ENCODE results near the gene ABCC5. TPM values are rescaled to one million over a fixed set of nuclear protein-coding genes. Genes with fewer than 3 reads are reported as not detected.

Gene ABCC5
- total RNA-seq, 2 experiments from 2014 or later = 13.1 to 14.1 TPM

DNA sequence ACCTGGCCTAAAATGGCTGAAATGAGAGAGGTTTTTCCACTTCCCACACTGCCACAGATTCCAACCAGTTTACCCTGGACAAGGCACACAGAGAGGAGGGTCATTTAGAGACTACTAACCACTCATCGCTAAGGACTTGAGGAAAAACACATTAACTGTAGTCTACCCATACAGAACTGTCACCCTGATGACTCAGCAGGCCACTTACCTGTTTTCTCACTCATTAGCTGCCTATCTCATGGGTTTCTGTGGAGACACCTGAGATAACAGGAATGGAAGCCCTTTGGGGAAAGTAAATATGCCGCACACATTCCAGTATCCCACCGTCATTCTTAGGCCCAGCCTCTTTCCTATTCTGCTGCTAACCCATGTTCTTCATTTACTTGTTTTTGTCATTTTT is 50.0 kb downstream of the ABCC5 start:
- peaks cover 4% of the 10 kb centered on the region for H3K36me3 Mint-ChIP-seq
- H3K4me1 Mint-ChIP-seq = no peaks in the 10 kb centered on the region
- no peaks in the 10 kb centered on the region for H3K27me3 Mint-ChIP-seq

DNA sequence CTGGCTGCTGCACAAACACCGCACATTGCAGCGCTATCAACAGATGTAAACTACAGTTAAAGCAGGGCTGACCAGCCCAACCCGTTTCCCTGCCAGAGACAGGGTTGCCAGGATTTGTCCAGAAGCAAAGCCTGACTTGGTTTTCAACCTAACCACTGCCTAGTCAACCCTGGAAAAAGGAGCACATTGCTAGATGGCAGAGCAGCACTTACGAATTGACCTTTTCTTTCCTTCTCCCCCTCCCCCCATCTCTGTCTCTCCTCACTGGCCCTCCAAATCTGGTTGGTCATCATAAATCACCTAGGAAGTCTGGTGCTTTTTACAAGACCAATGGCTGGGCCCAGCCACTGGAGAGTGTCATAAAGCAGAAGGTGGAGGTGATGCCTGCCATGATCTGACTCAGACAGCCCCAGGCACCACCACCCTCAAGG is 51.3 kb downstream of the ABCC5 start:
- H3K27me3 Mint-ChIP-seq = no peaks in the 10 kb centered on the region
- no peaks in the 10 kb centered on the region for H3K4me1 Mint-ChIP-seq
- no peak overlapping the region for H3K4me3 Mint-ChIP-seq
- H3K27ac Mint-ChIP-seq = no peak overlapping the region
- no peak for DNase-seq
- H3K36me3 Mint-ChIP-seq = peaks cover 4% of the 10 kb centered on the region
- no peaks in the 10 kb centered on the region for H3K9me3 Mint-ChIP-seq

More for the DNA sequence above, 50.0 kb downstream of the ABCC5 start:
- no peak overlapping the region for H3K4me3 Mint-ChIP-seq
- H3K9me3 Mint-ChIP-seq = no peaks in the 10 kb centered on the region
- DNase-seq = no peak
- H3K27ac Mint-ChIP-seq = no peak overlapping the region

DNA sequence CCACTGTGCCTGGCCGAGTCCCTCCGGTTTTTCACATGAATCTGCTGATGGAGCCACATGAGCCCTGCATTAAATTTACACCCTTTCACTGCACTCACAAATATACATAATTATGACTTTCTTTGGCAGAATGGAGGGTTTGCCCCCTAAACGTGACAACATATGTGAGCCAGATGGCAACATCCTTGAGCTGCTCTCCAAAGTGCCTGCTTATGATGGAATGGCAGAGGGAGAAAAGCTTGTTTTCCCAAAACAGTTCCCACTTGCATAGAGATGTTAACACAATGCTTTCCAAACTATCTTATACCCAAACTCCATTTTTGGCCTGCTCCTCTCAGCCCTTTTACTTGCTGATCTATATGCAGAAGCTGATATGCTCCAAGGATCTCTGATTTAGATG is 54.9 kb downstream of the ABCC5 start:
- no peaks in the 10 kb centered on the region for H3K27me3 Mint-ChIP-seq
- peaks cover 13% of the 10 kb centered on the region for H3K36me3 Mint-ChIP-seq
- no peak overlapping the region for H3K27ac Mint-ChIP-seq
- no peaks in the 10 kb centered on the region for H3K9me3 Mint-ChIP-seq
- no peaks in the 10 kb centered on the region for H3K4me1 Mint-ChIP-seq
- no peak for DNase-seq
- no peak overlapping the region for H3K4me3 Mint-ChIP-seq

DNA sequence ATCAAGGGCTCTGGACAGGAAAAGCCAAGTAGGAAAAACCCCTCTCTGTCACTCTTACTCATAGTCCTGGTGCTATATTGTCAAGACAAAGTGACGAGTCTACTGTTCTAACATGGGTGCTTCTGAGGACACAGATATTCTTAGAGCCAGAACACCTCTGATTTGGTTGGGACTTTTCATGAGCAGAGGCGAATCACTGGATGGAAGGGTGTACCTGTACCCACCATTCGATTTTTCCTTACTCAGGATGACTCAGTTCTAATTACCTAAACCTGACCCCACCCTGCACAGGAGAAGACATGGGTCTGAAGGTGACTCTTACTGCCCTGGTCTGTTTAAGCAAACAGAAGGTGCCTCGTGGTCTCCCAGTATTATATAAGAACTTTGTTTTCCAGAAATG is 58.5 kb downstream of the ABCC5 start:
- no peaks in the 10 kb centered on the region for H3K9me3 Mint-ChIP-seq
- H3K27me3 Mint-ChIP-seq = no peaks in the 10 kb centered on the region
- H3K4me3 Mint-ChIP-seq = no peak overlapping the region
- H3K27ac Mint-ChIP-seq = no peak overlapping the region
- peaks cover 12% of the 10 kb centered on the region for H3K36me3 Mint-ChIP-seq
- no peaks in the 10 kb centered on the region for H3K4me1 Mint-ChIP-seq
- DNase-seq = no peak

DNA sequence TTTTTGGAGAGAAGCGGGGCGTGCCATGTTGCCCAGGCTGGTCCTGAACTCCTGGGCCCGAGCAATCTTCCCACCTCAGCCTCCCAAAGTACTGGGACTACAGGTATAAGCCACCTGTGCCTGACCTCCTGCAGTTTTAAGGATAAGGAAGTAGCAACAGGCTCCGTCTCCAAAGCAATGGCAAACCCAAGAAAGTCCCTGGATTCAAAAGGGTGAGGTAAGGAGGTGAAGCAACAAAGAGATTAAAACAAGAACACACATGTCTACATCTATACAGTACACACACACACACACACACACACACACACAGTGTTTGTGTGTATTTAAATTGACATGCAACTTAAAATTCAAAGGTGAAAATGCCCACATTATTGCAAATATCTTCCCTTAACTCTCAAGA is 58.9 kb downstream of the ABCC5 start:
- Mint-ChIP-seq H3K36me3 (peaks cover 12% of the 10 kb centered on the region), H3K27me3 (no peaks in the 10 kb centered on the region), H3K9me3 (no peaks in the 10 kb centered on the region), H3K4me1 (no peaks in the 10 kb centered on the region), H3K27ac (no peak overlapping the region), H3K4me3 (no peak overlapping the region)
- no peak for DNase-seq

DNA sequence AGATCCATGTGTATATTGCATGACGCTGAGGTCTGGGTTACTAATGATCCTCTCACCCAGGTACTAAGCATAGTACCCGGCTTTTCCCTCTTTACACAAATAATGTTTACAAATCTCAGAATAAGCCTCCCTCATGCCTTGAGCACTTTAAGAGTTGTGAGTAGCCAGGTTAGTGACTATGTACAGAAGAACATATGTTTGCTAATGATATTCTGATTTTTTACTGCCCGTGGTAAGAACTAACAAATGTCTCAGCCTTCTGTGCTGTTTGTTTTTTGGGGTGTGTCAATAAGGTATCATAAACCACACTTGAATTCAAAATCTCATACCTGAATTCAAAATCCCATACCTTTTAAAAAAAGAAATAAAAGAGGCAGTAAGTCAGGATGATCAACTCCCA is 59.5 kb downstream of the ABCC5 start:
- H3K36me3 Mint-ChIP-seq = peaks cover 12% of the 10 kb centered on the region

DNA sequence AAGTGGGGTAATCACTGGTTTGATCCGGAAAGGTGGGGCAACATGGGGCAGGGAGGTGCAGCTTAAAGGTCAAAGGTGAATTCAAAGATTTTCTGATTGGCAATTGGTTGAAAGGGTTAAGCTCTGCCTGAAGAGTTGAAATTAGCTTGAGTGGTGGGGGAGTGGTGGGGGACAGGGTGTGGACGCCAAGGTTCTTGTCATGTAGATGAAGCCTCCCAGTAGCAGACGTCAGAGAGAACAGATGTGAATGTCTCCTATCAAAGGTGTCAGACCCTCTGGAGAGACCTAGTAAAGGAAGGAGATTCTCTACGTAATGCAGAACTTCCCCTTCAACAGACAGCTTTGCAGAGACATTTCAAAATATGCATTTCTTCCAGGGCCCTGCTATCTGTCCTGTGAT is 62.8 kb downstream of the ABCC5 start:
- Mint-ChIP-seq H3K27ac (no peak overlapping the region), H3K27me3 (no peaks in the 10 kb centered on the region), H3K36me3 (peaks cover 12% of the 10 kb centered on the region), H3K4me3 (no peak overlapping the region), H3K4me1 (no peaks in the 10 kb centered on the region), H3K9me3 (no peaks in the 10 kb centered on the region)
- no peak for DNase-seq

More for the DNA sequence above, 59.5 kb downstream of the ABCC5 start:
- Mint-ChIP-seq H3K4me1 (no peaks in the 10 kb centered on the region), H3K9me3 (no peaks in the 10 kb centered on the region), H3K4me3 (no peak overlapping the region), H3K27me3 (no peaks in the 10 kb centered on the region), H3K27ac (no peak overlapping the region)
- no peak for DNase-seq

DNA sequence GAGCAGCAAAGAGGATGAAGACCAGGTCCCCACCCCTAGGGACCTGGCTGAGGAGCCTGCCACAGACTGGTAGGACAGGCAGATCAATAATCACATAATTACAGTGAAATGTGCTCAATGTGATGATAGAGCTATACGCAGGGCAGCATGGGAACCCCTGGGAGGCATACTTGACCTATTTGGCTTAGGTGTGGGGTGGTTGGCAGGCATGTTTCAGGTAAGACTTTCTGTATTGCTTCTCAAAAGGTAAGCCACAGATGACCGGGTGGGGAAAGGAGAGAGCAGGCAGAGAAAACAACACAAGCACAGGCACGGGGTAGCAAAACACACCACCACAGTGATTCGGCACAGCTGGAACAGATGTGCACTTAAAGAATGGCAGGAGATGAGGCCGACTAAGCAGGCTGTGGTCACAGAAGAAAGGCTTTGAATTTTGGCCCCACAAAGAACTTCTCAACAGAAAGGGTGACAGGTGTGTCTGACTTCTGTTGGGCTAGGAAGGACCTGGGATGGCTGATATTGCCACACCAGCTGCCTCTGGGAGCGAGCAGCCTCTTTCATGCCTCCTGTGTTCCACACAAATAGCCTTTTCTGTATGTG is 64.1 kb downstream of the ABCC5 start:
- Mint-ChIP-seq H3K36me3 (peaks cover 8% of the 10 kb centered on the region), H3K27ac (no peak overlapping the region), H3K9me3 (no peaks in the 10 kb centered on the region), H3K4me1 (no peaks in the 10 kb centered on the region), H3K27me3 (no peaks in the 10 kb centered on the region), H3K4me3 (no peak overlapping the region)
- DNase-seq = no peak

DNA sequence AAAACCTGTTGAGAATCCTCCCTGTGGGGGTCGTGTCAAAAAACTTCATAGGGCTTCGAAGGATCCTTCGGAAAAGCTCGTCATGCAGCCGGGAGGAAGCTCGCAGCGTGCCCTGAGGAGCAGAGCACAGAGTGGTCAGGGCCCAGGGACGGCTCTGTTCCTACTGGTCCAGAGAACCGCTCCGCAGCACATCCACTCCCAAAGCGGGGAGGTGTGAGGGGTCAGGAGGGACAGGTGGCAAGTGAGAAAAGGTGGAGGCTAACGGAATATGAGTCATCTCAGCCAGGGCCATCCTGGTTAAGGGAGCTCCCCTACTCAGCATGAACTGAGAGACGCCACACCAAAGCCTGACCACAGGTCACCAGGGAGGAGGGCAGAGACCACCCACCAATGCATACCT is 66.2 kb downstream of the ABCC5 start:
- no peak overlapping the region for H3K27ac Mint-ChIP-seq
- no peak for DNase-seq

DNA sequence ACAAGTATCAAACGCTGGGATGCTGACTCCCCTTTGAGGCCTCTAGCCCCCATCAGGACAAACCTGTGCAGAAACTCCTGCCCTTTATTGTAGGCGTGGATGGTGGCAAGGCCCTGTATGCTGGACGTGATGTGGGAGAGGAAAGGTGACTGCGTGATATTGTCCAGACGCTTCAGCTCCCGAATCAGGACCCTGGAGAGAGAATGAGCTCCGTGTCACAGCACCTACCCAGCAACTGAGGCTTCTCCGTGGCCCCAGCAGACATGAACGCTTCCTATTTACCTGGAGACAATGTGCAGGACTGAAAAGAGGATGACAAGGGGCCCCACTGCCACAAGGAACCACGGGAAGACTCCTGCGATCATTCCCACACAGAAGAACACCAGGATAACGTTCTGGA is 68.0 kb downstream of the ABCC5 start:
- no peak for DNase-seq
- Mint-ChIP-seq H3K27ac (no peak overlapping the region), H3K4me3 (no peak overlapping the region), H3K9me3 (no peaks in the 10 kb centered on the region), H3K27me3 (no peaks in the 10 kb centered on the region), H3K4me1 (no peaks in the 10 kb centered on the region), H3K36me3 (peaks cover 5% of the 10 kb centered on the region)

More for the DNA sequence above, 66.2 kb downstream of the ABCC5 start:
- peaks cover 3% of the 10 kb centered on the region for H3K36me3 Mint-ChIP-seq
- H3K27me3 Mint-ChIP-seq = no peaks in the 10 kb centered on the region
- no peaks in the 10 kb centered on the region for H3K4me1 Mint-ChIP-seq
- H3K9me3 Mint-ChIP-seq = no peaks in the 10 kb centered on the region
- H3K4me3 Mint-ChIP-seq = no peak overlapping the region

DNA sequence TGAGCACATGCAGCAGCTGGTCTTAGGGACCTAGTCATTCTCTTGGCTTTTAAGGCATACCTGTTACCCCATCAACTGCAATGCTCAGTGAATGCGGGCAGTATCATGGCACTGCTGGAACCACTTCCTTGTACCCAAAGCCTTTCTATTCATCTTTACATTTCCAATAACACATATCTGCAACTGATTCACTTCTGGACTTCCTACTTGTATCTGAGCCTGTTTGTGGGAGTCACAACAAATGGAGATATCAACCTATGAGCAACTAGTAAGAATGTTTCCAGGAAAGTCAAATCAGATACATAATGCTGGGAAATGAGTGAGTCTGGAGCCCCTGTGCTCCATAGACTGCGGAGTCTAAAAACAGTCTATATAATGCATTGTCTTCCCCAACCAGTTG is 71.6 kb downstream of the ABCC5 start:
- Mint-ChIP-seq H3K4me3 (no peak overlapping the region), H3K36me3 (peaks cover 12% of the 10 kb centered on the region), H3K9me3 (no peaks in the 10 kb centered on the region), H3K27ac (no peak overlapping the region), H3K27me3 (no peaks in the 10 kb centered on the region), H3K4me1 (no peaks in the 10 kb centered on the region)
- no peak for DNase-seq

DNA sequence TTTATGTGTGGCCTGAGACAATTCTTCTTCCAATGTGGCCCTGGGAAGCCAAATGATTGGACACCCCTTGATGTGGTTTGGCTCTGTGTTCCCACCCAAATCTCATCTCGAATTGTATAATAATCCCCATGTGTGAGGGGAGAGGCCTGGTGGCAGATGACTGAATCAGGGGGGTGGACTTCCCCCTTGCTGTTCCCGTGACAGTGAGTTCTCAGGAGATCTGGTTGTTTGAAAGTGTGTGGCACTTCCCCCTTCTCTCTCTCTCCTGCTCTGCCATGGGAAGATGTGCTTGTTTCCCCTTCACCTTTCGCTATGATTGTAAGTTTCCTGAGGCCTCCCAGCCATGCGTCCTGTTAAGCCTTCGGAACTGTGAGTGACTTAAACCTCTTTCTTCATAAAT is 72.9 kb downstream of the ABCC5 start:
- peaks cover 12% of the 10 kb centered on the region for H3K36me3 Mint-ChIP-seq
- no peaks in the 10 kb centered on the region for H3K4me1 Mint-ChIP-seq
- no peaks in the 10 kb centered on the region for H3K9me3 Mint-ChIP-seq
- no peaks in the 10 kb centered on the region for H3K27me3 Mint-ChIP-seq
- DNase-seq = no peak
- H3K27ac Mint-ChIP-seq = no peak overlapping the region
- no peak overlapping the region for H3K4me3 Mint-ChIP-seq

DNA sequence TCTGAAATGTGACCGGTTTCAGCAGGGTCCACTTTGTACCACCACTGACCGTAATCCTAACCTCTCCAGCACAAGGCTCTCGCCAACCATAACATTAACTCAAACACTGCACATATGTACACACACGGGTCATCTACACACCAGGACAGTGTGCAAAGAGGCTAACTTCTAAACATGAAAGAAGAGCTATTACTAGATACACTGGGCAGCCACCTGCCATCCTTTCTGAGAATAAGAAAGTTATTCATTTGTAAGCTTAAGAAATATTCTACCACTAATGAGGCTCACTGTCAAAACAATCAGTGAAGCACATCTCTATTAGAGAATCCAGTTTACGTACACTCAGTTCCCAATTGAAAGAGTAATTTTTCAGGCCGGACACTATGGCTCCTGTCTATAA is 73.9 kb downstream of the ABCC5 start:
- DNase-seq = no peak
- no peaks in the 10 kb centered on the region for H3K4me1 Mint-ChIP-seq
- H3K36me3 Mint-ChIP-seq = peaks cover 12% of the 10 kb centered on the region
- no peaks in the 10 kb centered on the region for H3K27me3 Mint-ChIP-seq
- H3K9me3 Mint-ChIP-seq = no peaks in the 10 kb centered on the region
- no peak overlapping the region for H3K27ac Mint-ChIP-seq
- no peak overlapping the region for H3K4me3 Mint-ChIP-seq

DNA sequence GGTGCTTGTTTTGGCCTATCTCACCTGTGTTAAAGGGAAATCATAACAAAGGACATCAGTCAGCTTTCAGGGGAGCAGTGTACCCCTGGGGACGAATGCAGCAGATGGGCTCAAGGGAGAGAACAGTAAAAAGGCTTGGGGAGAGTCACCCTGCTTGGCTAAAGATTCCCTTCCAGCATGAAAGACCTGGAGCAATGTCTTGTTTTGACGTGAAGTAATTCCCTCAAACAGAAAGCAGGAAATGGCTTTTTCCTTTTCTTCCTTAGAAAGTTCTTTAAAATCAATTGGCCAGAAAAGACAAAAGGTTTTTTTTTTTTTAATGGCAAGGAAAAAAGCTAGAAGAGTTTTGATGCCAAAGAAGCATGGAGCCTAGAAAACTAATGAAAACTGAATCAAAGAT is 76.5 kb downstream of the ABCC5 start:
- H3K4me3 Mint-ChIP-seq = no peak overlapping the region
- no peaks in the 10 kb centered on the region for H3K27me3 Mint-ChIP-seq
- H3K36me3 Mint-ChIP-seq = peaks cover 16% of the 10 kb centered on the region

DNA sequence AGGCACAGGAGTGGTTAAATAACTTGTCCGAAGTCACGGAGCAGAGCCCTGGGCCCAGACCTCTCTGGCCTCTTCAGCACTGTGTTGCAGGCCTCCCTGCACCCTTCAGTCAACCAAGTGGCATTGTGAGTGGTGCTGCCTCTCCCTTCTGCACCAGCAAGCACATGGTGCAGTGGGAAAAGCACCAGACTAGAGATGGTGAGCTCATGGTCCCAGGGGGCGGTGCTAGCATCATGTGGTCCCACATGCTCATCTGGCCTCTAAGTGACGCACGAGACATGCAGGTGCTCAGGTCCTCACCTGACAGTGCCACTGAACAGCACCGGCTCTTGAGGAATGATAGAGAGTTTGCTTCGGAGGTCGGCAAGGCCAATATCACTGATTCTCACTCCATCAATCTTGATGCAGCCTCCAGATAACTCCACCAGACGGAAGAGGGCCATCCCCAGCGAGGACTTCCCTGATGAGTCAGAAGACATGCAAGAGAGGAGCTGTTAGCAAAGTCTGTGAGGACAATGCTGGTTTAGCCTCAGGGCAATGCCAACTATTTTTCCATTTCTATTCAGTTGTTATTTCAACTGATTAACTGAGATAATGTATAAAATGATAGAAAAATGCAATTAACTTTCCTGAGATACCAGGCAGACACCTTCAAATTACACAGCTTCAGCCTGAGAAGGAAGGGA is 79.9 kb downstream of the ABCC5 start:
- Mint-ChIP-seq H3K4me3 (no peak overlapping the region), H3K27me3 (no peaks in the 10 kb centered on the region), H3K4me1 (no peaks in the 10 kb centered on the region), H3K27ac (no peak overlapping the region), H3K36me3 (peaks cover 8% of the 10 kb centered on the region), H3K9me3 (no peaks in the 10 kb centered on the region)
- no peak for DNase-seq

More for the DNA sequence above, 76.5 kb downstream of the ABCC5 start:
- no peak overlapping the region for H3K27ac Mint-ChIP-seq
- no peaks in the 10 kb centered on the region for H3K4me1 Mint-ChIP-seq
- no peak for DNase-seq
- H3K9me3 Mint-ChIP-seq = no peaks in the 10 kb centered on the region

DNA sequence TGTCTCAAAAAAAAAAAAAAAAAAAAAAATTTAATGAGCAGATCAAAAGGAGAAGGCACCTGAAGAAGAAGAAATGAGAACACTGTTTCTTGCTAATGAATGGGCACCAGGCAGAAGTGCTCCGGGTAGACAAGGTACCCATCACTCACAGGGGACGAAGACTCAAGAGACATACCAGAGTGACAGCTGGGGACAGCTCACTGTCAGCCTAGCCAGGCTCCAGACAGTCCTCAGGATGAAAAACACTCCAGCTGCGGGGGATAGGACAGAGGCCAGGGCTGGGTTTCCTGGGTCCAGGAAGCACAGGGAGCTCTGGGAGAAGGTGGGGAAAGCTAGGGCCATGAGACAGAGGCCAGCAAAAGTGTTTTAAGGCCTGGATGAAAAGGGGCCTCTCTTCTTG is 84.5 kb downstream of the ABCC5 start:
- no peak for DNase-seq
- Mint-ChIP-seq H3K36me3 (peaks cover 4% of the 10 kb centered on the region), H3K4me3 (no peak overlapping the region), H3K27me3 (no peaks in the 10 kb centered on the region), H3K9me3 (no peaks in the 10 kb centered on the region), H3K4me1 (no peaks in the 10 kb centered on the region), H3K27ac (no peak overlapping the region)

All from activated naive CD8-positive, alpha-beta T cell treated with anti-CD3 and anti-CD28 coated beads for 36 hours (primary cell).